Inferior parietal cortex (tissue), 1 donor: ENCODE measurements around the gene OBP2A.

Experiments
- DNase-seq: peaks from one replicate; pipeline ENCODE4 v3.0.0-alpha.2; 2016; ENCODE audit errors: extremely low spot score

The OBP2A gene

DNA sequence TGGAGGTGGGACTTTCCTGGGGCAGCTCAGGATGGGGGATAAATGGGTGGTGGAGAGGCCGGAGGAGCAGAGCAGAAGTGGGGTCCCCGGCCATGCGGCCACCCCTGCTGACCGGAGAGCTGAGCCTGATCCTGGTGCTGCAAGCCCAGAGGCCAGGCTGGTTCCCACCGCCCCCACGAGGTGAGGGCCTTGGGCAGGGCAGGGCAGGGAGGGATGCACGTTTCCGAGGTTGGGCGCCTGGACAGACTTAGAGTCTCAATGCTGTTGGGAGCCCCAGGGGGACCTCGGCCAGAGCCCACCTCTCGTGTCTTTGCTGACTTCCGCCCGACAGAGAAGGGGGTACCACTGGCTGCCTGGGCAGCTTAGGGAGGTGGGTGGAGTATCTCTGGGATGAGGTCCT, 5.5 kb downstream of the OBP2A start:
- no peak for DNase-seq

DNA sequence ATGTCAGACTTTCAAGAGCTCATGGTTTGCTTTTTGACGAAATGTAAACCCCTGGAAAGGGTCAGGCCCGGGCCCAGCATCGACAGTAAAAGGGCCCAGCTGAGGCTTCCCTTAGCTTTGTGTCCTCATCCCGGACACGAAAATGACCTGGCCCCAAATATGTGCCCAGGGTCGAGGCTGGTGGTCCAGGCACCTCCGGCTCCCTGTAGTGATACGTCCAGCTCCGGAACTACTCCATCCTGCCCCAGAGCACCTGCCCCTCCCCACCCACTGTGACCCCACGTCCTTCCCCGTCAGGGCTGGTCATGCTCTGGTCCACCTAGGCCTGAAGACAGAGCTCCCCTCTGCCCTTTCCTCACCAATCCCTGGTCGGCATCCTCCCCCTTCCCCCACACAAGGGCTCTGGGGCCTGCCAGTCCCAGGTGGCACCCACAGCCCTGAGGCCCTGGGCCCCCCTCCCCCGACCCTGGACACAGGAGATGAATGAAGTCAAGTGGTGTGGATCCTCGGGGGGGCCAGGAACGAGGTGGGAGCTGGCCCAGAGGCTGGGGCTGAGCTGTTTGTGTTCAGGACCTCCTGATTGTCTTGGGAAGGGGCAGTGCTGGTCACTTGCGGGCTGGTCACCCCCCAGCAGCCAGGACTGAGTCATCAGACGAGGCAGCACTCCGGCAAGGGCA, 6.2 kb downstream of the OBP2A start:
- no peak for DNase-seq

DNA sequence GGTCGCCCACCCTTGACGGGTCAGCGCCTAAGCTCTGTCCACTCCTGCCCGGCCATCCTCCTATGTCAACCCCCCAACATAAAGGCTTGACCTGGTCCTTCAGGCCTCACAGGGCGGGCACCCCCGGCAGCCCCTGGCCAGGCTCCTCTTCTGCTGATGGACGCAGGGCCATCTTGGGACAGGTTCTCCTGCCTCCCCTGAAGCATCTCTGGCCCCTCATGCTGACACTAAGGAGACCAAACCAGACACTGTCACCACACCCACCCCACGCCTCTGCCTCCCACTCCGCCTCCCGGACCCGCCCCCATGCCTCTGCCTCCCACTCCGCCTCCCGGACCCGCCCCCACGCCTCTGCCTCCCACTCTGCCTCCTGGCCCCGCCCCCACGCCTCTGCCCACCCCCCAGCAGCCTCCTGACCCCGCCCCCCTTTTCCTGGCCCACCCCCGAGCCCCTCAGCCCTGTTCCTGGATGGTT, 6.8 kb downstream of the OBP2A start:
- DNase-seq = no peak

DNA sequence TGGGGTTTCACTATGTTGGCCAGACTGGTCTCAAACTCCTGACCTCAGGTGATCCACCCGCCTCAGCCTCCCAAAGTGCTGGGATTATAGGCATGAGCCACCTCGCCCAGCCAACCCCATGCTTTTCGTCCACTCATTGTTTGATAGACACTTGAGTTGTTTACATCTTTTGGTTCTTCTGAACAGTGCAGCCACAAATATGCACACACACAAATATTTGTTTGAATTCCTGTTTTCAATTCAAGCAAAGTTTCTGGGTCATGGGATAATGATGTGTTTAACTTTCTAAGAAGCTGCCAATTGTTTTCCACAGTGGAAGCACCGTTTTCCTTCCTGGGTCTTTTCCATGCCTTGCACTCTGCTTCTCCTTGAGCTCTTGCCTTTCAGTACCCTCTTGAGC, 8.8 kb downstream of the OBP2A start:
- no peak for DNase-seq

DNA sequence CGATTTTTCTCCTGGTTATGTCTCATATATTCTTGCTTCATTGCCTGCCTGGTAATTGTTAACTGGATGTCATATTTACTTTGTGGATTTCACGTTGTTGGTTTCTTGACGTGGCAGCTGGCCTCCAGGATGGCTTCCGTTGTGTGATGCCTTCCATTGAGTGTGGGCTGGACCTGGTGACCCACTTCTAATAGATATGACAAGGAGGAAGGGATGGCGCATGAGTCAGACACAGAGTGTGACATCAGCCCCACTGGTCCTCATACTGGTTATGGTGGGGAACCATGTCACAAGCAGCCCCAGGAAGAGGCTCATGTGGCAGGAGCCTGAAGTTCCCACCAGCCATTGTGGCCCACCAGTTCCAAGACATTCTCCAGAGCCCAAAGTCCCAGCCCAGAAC, 9.3 kb downstream of the OBP2A start:
- DNase-seq = no peak

DNA sequence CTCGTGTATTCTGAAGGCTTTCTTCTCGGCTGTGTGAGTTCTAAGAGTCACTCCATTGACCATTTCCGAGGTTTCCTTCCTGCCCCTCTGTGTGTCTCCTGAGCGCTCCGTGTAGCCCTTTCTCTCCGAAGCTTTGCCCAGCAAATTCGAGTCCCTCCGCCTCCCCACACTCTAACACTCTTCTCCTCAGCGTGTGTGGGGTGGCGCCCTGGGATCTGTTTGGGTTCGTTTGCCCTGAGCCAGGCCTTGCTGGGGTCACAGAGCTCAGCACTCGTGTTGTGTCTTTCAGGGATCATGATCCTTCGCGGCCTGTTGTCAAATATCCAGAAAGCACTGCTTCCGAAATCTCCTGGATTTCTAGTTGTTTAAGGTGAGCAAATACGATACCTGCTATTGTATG, 10.0 kb downstream of the OBP2A start:
- DNase-seq = no peak

DNA sequence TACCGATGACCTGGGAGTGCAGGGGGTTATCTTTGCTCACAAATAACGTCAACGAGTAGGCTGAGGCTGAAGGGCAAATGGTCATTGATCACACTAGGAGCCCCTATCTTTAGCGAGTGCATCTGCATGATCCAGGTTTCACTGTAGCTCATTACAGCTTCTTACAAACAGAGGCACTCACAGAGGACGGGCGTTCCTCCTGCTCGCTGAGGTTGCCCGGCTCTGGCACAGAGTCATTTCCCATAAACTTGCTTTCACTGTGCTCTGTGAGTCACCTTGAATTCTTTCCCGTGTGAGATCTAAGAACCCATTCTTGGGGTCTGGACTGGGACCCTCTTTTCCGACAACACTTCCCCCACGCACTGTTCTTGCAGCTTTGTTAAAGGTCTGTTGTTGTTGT, 13.7 kb downstream of the OBP2A start:
- no peak for DNase-seq

DNA sequence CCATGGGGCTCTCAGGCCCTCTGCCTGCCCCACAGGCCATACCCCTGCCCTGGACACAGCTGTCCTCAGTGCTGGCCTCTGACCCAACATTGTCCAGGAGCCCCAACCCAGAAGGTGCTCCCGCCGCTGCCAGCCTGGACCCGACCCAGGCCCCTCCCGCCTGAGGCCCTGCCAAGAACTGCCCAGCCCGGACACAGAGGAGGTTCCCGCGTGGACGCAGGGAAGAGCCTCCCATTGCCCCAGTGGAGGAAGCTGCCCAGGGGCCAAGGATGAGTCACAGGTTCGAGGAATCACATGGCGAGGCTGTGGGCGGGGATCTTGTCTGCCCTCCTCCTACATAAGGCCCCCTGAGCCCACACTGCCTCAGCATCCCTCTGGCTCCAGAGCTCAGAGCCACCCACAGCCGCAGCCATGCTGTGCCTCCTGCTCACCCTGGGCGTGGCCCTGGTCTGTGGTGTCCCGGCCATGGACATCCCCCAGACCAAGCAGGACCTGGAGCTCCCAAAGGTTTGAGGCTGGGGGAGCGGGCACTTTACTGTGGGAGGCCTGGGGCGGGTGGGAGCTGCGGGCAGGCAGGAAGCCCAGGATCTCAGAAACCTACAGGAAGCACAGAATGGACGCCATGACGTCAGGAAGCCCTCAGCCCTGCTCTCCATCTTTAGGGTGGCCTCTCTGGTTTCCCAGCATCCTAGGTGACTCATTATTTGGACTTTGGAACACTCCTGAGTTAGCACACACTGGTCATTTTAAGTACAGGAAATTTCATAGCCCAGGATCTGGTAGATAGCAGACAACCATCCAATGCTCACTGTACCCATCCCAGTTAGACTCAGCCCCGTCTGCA, 15.7 kb downstream of the OBP2A start, which contains the start of gene PAEP:
Gene PAEP, plus strand, starts transcription at position 366 of the 844 bp plus-strand sequence.
- DNase-seq = no peak

DNA sequence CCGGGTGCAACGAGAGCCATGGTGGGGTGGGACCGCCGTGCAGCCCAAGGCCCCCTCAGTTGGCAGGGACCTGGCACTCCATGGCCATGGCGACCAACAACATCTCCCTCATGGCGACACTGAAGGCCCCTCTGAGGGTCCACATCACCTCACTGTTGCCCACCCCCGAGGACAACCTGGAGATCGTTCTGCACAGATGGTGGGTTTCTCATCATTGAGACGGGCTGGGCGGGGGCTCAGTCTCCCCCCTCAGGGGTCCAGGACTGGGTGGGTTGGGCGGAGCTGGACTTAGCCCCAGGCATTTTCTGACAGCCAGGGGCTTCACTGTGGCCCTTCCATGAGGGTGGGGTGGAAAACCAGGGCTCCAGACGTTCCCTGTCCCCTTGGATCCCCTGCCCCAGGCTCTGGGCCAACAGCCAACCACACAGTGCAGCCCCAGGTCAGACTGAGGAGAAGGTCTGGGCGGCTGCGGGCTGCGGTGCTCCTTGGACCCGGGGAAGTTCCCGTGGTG, 16.4 kb downstream of the OBP2A start:
- DNase-seq = no peak

DNA sequence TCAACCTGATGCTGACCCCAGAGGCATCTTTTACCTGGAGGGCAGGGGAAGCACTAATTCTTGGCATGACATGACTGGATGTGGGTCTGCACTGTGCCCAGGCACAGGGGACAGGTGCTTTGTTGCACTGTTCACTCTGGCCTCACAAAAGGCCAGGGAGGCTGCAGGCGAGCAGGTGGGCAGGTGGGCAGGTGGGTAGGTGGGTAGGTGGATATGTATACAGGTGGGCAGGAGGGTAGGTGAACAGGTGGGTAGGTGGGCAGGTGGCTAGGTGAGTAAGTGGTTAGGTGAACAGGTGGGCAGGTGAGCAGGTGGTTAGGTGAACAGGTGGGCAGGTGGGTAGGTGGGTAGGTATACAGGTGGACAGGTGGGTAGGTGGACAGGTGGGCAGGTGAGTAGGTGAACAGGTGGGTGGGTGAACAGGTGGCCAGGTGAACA, 17.1 kb downstream of the OBP2A start:
- no peak for DNase-seq

DNA sequence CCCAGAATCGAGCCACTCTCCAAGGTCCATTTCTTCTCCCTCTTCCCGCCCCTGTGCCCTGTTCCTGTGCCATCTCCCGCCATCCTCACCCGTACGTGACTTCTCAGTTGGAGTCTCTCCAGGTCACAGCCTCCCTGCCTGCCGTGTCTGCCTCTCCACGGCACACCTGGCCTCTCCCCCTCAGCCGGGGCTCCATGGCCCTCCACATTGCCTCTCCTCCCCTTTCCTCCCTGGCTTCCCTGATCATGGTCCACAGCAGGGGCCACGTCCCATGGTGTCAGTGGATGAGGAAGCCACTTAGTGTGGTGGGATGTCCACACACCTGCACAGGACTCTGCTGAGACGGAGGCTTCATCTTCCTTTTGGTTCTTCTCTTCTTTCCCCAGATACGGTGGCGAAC, 17.9 kb downstream of the OBP2A start:
- no peak for DNase-seq

DNA sequence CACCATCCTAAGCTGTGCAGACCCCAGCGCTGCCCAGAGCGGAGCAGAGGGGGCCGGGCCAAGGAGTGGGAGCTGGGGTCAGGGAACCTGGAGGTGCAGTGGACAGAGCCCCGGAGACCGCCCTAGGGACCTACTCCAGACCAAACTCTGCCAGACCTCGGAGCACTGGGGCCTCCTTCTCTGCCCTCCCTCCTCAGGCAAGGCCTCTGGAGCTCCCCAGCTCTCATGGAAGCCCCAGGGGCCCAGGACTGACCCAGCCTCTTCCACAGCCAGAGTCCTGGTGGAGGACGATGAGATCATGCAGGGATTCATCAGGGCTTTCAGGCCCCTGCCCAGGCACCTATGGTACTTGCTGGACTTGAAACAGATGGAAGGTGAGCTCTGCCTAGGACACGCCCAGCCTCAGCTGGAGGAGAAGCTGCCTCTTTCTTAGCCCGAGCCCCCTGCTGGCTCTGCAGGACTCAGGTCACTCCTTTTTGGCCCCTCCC, 19.3 kb downstream of the OBP2A start:
- DNase-seq = no peak

DNA sequence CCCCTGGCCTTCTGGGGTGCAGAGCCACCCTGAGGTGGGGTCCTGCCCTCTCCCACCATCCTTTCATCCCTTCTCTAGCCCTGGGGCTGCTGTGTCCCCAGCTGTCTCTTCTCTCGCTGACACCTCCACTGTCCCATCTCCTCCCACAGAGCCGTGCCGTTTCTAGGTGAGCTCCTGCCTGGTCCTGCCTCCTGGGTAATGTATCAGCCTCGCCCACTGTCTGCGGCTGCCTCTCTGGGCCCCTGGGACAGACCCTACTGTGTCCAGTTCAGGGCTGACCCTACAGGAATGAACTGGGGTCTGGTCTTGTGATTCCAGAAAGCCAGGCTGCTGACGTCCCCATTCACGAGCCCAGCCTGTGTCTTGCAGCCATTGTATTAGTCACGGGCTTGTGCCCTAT, 19.7 kb downstream of the OBP2A start:
- no peak for DNase-seq

DNA sequence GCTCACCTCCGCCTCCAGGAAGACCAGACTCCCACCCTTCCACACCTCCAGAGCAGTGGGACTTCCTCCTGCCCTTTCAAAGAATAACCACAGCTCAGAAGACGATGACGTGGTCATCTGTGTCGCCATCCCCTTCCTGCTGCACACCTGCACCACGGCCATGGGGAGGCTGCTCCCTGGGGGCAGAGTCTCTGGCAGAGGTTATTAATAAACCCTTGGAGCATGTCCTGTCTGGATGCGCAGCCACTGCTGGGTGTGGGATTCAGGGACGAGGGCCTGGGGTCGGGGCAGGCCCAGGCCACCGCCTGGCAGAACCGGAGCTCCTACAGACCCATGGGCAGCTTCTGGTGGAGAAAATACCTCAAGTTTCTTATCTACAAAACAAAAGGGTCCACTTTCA, 20.6 kb downstream of the OBP2A start:
- DNase-seq = no peak

DNA sequence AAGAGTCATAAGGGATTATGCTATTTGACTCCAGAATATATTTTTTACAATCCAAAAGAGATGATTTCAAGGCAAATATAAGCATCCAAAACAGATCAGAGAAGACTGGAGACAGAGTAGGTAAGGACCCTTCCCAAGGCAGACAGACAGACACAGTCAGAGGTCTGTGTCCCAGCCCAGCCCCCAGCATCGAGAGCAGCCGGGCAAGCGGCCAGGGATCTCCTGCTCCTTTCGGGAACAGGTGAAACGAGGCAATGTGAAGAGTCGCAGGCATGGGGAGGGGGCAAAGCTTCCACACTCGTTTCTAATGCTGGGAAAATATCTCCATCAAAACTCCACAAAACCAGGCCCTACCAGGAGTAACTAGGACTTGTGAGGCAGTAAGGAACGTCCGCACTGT, 21.4 kb downstream of the OBP2A start:
- no peak for DNase-seq

DNA sequence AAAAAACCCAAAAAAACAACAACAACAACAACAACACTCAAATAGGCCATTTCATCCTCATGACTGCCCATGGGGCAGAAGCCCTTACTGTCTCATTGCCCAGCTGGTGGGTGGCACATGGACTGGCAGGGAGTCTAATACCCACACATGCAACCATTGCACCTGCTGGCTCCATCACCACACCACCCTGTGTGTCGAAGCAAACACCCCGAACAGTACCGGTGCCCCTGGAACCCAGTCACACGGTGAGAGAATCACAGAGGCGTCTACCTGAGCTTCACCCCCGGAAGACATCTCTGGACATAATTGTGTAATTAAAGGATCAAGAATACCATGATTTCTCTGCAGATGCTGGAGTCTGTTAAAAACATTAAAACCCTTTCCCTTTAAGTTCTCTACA, 22.1 kb downstream of the OBP2A start:
- no peak for DNase-seq

DNA sequence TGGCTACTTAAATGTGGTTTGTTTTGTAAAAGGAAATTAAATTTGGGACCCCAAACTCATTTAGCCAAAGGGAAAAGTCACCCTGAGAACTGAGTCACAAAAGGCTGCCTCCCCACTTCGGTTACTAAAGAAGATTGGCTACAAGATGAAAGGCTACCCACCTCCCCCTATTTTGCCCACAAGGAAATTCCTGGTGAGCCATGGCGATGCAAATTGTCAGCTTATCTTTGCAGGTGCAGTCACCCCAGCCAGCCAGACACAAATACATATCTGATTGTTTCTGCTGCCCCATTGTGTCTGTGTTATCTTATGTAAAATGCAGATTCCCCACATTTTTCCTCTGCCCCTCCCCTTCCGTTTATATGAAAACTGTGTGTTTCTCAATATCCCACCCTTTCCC, 24.5 kb downstream of the OBP2A start:
- no peak for DNase-seq

DNA sequence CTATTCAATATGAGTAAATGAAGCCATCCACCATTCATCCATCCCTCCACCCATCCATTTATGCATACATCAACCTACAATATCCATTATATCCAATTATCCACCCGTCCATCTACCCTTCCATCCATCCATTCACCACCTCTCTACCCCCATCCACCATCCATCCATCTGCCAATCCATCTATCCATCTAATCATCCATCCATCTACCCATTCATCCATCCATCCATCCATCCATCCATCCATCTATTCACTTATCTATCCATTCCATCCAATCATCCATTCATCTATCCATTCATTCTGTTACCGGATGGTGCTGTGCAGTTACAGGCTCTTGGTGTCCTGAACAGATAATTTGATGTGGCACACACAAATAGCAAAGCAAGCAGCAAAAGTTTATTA, 26.3 kb downstream of the OBP2A start:
- DNase-seq = no peak

DNA sequence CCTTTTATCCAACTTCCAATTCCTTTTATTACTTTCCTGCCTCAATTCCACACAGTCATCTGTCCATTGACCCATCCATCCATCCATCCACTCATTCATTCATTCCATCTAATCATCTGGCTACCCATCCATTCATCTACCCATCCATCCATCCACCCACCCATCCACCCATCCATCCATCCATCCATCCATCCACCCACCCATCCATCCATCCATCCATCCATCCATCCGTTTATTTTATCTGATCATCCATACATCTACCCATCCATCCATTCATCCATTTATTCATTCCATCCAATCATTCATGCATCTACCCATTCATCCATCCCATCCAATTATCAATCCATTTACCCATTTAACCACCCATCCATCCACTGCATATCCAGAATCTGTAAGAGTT, 27.2 kb downstream of the OBP2A start:
- no peak for DNase-seq

DNA sequence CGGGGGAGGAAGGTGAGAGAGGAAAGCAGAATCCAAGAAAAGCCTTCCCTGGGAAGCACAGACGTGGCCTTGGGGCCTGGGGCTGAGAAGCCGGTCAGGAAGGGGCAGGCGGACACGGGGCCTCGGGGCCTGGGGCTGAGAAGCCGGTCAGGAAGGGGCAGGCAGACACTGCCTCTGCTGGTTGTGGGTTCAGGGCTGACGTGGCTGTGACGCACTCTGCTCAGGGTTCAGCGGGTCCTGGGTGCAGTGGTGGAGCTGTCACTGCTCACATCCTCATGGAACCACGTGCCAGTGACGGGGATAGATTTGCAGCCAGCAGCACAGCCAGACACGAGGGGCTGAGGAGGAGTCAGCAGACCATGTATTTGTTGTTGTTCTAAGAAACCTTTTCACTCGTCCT, 28.4 kb downstream of the OBP2A start:
- DNase-seq = no peak

DNA sequence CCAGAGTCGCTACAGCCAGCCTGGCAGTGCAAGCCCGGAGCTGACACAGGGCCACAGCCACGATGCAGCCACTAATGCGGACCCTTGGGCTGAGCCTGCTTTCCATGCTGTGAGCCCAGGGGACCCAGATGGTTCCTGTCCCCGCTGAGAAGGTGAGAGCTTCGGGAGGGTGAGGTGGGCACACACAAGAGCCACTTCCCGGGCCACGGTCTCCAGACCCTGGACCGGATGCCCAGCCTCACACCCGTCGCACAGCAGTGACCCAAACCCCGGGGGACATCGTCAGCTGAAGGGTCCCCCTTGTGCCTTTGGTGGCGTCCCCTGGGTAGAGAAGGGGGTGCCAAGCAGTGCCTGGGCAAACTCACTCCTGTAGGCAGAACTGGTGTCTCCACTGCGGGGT, 29.0 kb downstream of the OBP2A start:
- DNase-seq = no peak

DNA sequence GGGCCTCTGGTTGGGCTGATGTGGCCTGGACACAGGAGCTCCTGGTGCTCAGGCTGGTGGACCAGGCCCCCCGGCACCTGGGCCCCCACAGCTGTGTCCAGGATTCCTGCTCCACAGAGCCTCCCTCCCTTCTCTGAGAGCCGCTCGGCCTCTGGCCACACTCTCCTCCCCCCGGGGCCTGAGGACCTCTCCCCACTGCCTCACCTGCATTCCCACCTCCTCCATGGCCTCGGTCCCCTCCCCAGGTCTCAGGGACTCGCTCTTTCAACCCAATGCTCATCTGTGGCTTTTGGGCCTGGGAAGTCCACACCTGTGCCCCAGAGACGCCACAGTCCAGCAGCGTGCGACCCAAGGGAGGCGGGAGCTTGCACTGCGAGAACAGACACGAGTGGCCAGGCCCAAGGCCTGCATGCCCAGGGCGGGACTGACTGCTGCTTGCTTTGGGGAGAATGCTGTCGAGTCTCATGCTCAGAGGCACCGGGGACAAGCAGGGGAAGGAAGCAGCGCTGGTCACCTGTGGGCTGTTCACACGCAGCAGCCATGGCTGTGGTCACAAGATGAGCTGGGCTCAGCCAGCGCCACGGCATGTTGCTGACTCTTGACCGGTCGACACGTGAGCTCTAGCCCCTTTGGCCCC, 30.2 kb downstream of the OBP2A start:
- no peak for DNase-seq
